Measurements from ENCODE around the gene FAM120A.

DNA sequence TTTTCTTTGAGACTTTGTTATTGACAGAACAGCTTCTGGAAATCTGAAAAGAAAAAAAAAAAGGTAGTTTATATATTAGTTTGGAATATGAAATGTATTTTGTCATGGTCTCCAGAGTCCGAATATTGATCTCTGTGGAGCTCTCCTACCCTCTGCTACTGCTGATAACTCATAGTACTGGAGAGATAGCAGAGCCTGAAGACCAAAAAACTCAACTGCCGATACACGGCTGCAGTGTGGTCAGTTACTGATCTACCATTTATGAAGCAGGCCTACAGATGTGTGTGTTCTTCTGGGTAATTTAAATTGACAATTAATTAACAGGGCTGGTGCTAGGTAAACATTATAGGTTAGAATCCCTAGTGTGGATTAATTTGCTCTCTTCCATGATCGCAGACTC is 3.8 kb upstream of the FAM120A start:
- no peak for TF ChIP-seq CTCF (conservative IDR thresholded peaks at IDR 0.05)
- TF ChIP-seq ZFX (IDR thresholded peaks at IDR 0.05) = no peak

Data from C4-2B (cell line).